Smooth muscle cell (in vitro differentiated cells): ENCODE measurements around the gene PTPRD. TPM values are rescaled to one million over a fixed set of nuclear protein-coding genes. Genes with fewer than 3 reads are reported as not detected.

Experiments used
- DNase-seq: peaks from one replicate; lab custom pipeline; 2025; ENCODE audit not compliant: unreplicated experiment; lab: John Stamatoyannopoulos, UW
- H2AFZ ChIP-seq: fragments of 200-600 bp; sonication (generic); 2 replicates; pipeline ENCODE4 v1.6.0; 2016; ENCODE audit warnings: antibody characterized with exemption, low read depth, mild to moderate bottlenecking
- H3F3A ChIP-seq: fragments of 200-600 bp; sonication (generic); 2 replicates; pipeline ENCODE4 v1.6.0; 2017; ENCODE audit warnings: antibody characterized with exemption, low read depth
- H3K27ac ChIP-seq: fragments of 200-600 bp; sonication (generic); 2 replicates; pipeline ENCODE4 v1.5.1; 2016; ENCODE audit warnings: low read depth, mild to moderate bottlenecking
- H3K27me3 ChIP-seq: fragments of 200-600 bp; sonication (generic); 2 replicates; pipeline ENCODE4 v1.6.1; 2016; ENCODE audit warnings: low read depth, mild to moderate bottlenecking
- H3K36me3 ChIP-seq: fragments of 200-600 bp; sonication (generic); 2 replicates; pipeline ENCODE4 v1.5.1; 2016; ENCODE audit warnings: low read depth
- H3K4me1 ChIP-seq: fragments of 200-600 bp; sonication (generic); 2 replicates; pipeline ENCODE4 v1.5.1; 2016; ENCODE audit warnings: low read depth
- H3K4me2 ChIP-seq: fragments of 200-600 bp; sonication (generic); 2 replicates; pipeline ENCODE4 v1.6.0; 2016; ENCODE audit warnings: mild to moderate bottlenecking
- H3K4me3 ChIP-seq: fragments of 200-600 bp; sonication (generic); 2 replicates; pipeline ENCODE4 v1.5.1; 2016; ENCODE audit warnings: mild to moderate bottlenecking
- H3K79me2 ChIP-seq: fragments of 200-600 bp; sonication (generic); 2 replicates; pipeline ENCODE4 v1.6.0; 2016; ENCODE audit warnings: low read depth, mild to moderate bottlenecking
- H3K9ac ChIP-seq: fragments of 200-600 bp; sonication (generic); 2 replicates; pipeline ENCODE4 v1.6.0; 2016; ENCODE audit warnings: low read depth
- H3K9me3 ChIP-seq: fragments of 200-600 bp; sonication (generic); replicated peaks from 2 replicates; pipeline ENCODE4 v1.5.1; 2016; ENCODE audit warnings: low read depth
- H4K20me1 ChIP-seq: fragments of 200-600 bp; sonication (generic); 2 replicates; pipeline ENCODE4 v1.6.0; 2016; ENCODE audit warnings: low read depth
- WGBS: methylation state at CpG from one replicate; pipeline ENCODE4 v1.1.7; 2016; ENCODE audit warnings: low lambda C conversion rate; 5-methylcytosine and 5-hydroxymethylcytosine counted together
- polyA plus RNA-seq: library from polyadenylated mRNA; unstranded; fragments of >200 nt; fragmentation: Nextera tagmentation; extraction: Ambion mirVana; gene quantifications from 2 replicates; pipeline ENCODE4 v1.2.1, GENCODE V29; 2016
- total RNA-seq: library from RNA; depleted of rRNA; stranded (reverse); fragments of >200 nt; gene quantifications from 2 replicates; pipeline ENCODE4 v1.2.3, GENCODE V29; 2014
- TF ChIP-seq, protein P1 (sequence below): fragments of 200-600 bp; sonication (generic); IDR thresholded peaks from 2 replicates; pipeline ENCODE4 v1.5.1; 2017; ENCODE audit warnings: borderline replicate concordance, mild to moderate bottlenecking, antibody characterized with exemption; ENCODE audit not compliant: insufficient read depth, poor library complexity, severe bottlenecking

PTPRD gene
- total and polyA plus RNA-seq, 2 experiments from 2014 or later = 6.5 to 61.0 TPM

DNA sequence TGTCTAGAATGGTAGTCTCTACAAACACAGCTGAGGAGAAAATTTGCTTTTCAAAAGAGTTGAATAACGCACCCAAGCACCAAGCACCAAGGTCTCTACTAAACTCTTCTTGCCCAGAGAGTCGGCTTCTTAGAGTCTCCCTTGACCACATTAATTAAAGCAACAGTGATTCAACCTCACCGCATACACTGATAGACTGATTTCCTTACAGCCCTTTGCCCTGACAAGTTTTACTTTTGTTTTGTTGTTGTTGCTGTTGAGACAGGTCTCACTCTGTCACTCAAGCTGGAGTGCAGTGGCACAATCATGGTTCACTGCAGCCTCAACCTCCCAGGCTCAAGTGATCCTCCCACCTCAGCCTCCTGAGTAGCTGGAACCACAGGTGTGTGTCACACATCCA, 1777.5 kb downstream of the PTPRD start:
- 92% methylated on average over 3 of the region's 3 CpGs for WGBS
- Histone ChIP-seq H3K9ac (no peak overlapping the region), H2AFZ (no peak overlapping the region), H3K4me1 (peaks cover 8% of the 10 kb centered on the region), H3K36me3 (no peaks in the 10 kb centered on the region), H3K27ac (no peak overlapping the region), H3K79me2 (peaks cover 38% of the 10 kb centered on the region), H3K9me3 (no peaks in the 10 kb centered on the region), H3K4me2 (no peak overlapping the region), H3F3A (no peaks in the 10 kb centered on the region), H4K20me1 (no peaks in the 10 kb centered on the region), H3K4me3 (no peak overlapping the region), H3K27me3 (no peaks in the 10 kb centered on the region)
- DNase-seq = no peak
- TF ChIP-seq, protein P1, sequence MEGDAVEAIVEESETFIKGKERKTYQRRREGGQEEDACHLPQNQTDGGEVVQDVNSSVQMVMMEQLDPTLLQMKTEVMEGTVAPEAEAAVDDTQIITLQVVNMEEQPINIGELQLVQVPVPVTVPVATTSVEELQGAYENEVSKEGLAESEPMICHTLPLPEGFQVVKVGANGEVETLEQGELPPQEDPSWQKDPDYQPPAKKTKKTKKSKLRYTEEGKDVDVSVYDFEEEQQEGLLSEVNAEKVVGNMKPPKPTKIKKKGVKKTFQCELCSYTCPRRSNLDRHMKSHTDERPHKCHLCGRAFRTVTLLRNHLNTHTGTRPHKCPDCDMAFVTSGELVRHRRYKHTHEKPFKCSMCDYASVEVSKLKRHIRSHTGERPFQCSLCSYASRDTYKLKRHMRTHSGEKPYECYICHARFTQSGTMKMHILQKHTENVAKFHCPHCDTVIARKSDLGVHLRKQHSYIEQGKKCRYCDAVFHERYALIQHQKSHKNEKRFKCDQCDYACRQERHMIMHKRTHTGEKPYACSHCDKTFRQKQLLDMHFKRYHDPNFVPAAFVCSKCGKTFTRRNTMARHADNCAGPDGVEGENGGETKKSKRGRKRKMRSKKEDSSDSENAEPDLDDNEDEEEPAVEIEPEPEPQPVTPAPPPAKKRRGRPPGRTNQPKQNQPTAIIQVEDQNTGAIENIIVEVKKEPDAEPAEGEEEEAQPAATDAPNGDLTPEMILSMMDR = no peak

DNA sequence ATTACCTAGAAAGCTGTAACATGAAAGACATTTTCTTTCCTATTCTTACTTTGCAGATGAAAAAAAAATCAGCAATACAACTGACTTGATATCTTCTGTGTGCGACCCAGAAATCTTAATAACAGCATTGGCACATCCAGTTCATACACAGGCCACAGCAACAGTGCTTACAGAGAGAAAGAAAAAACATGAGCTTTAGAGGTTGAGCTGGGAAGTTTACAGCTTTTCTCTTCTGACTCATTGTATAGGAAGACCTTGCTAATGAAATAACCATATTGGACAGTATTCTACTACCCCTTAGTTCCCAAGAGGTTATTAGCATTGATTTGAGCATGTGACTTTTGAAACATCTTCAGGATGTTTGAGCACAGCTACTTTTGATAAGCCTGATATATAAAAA, 1779.8 kb downstream of the PTPRD start:
- H3K9ac ChIP-seq = no peak overlapping the region
- no peak overlapping the region for H2AFZ ChIP-seq
- H3K27me3 ChIP-seq = no peaks in the 10 kb centered on the region
- peak overlapping the region; percentile 44 for H3K4me2 ChIP-seq
- H4K20me1 ChIP-seq = no peaks in the 10 kb centered on the region
- no peak for DNase-seq
- TF ChIP-seq, protein P1 = no peak
- WGBS = 53% methylated on average over 1 of the region's 1 CpG
- H3K9me3 ChIP-seq = no peaks in the 10 kb centered on the region
- H3K27ac ChIP-seq = peak overlapping the region; percentile 8
- no peaks in the 10 kb centered on the region for H3F3A ChIP-seq
- no peak overlapping the region for H3K4me3 ChIP-seq
- peaks cover 8% of the 10 kb centered on the region for H3K4me1 ChIP-seq
- no peaks in the 10 kb centered on the region for H3K36me3 ChIP-seq
- peaks cover 33% of the 10 kb centered on the region for H3K79me2 ChIP-seq

DNA sequence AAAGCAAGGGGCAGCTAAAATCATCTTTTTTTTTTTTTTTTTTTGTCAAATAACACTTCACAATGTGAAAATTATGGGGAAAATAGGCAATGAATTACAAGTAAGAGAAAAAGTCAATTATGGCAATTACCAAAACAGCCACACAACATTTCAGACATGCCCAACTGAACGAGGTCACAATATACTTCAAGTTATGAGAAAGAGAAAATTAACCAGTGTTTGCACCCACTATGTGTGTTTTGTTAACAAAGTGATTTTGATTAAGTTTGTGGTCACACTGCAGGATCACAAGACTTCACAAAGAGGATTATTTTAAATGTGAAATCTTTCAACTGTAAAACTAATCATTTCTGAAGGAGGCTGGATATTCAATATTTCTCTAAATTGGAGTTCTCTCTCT, 1780.4 kb downstream of the PTPRD start:
- peaks cover 31% of the 10 kb centered on the region for H3K79me2 ChIP-seq
- H4K20me1 ChIP-seq = no peaks in the 10 kb centered on the region
- H2AFZ ChIP-seq = no peak overlapping the region
- peaks cover 8% of the 10 kb centered on the region for H3K4me1 ChIP-seq
- no peak overlapping the region for H3K9ac ChIP-seq
- H3K9me3 ChIP-seq = no peaks in the 10 kb centered on the region
- no peak overlapping the region for H3K4me2 ChIP-seq
- H3F3A ChIP-seq = no peaks in the 10 kb centered on the region
- WGBS = 66% methylated on average over 1 of the region's 1 CpG
- no peaks in the 10 kb centered on the region for H3K36me3 ChIP-seq
- H3K27ac ChIP-seq = no peak overlapping the region
- TF ChIP-seq, protein P1 = no peak
- no peak for DNase-seq
- H3K27me3 ChIP-seq = no peaks in the 10 kb centered on the region
- no peak overlapping the region for H3K4me3 ChIP-seq

DNA sequence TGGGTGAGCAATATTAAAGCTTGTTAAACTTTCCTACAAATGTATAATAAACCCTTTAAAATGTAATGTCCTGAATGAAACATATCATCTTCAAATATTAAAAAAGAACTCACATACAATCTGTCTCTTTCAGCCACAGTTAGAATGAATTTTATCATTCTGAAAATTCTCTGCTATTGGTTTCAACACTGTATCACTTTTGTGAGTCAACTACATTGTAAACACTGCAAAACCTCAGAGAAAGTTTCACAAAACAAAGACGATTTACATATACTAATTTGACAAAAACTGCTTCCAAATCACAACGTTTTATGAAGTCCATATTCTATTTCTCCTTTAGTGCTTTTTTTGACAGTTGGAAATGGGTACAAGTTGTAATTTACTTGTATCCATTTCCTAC, 1781.2 kb downstream of the PTPRD start:
- Histone ChIP-seq H3K4me2 (peak overlapping the region; percentile 61), H2AFZ (no peak overlapping the region), H3F3A (no peaks in the 10 kb centered on the region), H3K9me3 (no peaks in the 10 kb centered on the region), H3K4me1 (peaks cover 8% of the 10 kb centered on the region), H3K79me2 (peaks cover 29% of the 10 kb centered on the region), H3K27ac (no peak overlapping the region), H3K27me3 (no peaks in the 10 kb centered on the region), H3K9ac (no peak overlapping the region), H3K36me3 (no peaks in the 10 kb centered on the region), H4K20me1 (no peaks in the 10 kb centered on the region), H3K4me3 (no peak overlapping the region)
- WGBS = 48% methylated on average over 2 of the region's 2 CpGs
- no peak for DNase-seq
- TF ChIP-seq, protein P1 = no peak
